CD8-positive, alpha-beta memory T cell (primary cell): ENCODE data around the gene TADA1. TPM values are rescaled to one million over a fixed set of nuclear protein-coding genes. Genes with fewer than 3 reads are reported as not detected.
"Not testable (repeated sequence)": the region's sequence is repeated elsewhere in the genome, so short reads cannot be mapped to it uniquely, and the experiment has no call there.

ENCODE experiments used
- CTCF ChIA-PET: fragments of 350-600 bp; sonication (Branson Sonifier 250); formaldehyde crosslinking; loops from one replicate; lab custom pipeline; 2021; ENCODE audit warnings: antibody characterized with exemption; lab: Charles Lee
- POLR2A ChIA-PET: fragments of 350-600 bp; sonication (Branson Sonifier 250); formaldehyde crosslinking; loops from one replicate; lab custom pipeline; 2021; ENCODE audit warnings: antibody characterized with exemption; lab: Charles Lee
- DNase-seq, 5 donors: peaks; one replicate each; pipeline versions ENCODE4 v3.0.0 to v3.0.0-alpha.2; 2020 to 2022; ENCODE audit warnings: mixed read lengths in 1 of 5
- H3K27ac ChIP-seq: one replicate; pipeline ENCODE4 v1.7.0; 2013; ENCODE audit warnings: low read depth, mild to moderate bottlenecking, low read length, moderate library complexity
- H3K27me3 ChIP-seq: 2 replicates; pipeline ENCODE4 v1.7.0; 2013; ENCODE audit warnings: low read length, mild to moderate bottlenecking; ENCODE audit not compliant: insufficient read depth, poor library complexity, severe bottlenecking
- H3K36me3 ChIP-seq: 2 replicates; pipeline ENCODE4 v1.7.0; 2013; ENCODE audit warnings: mild to moderate bottlenecking, low read length, moderate library complexity; ENCODE audit not compliant: insufficient read depth
- H3K4me1 ChIP-seq: 2 replicates; pipeline ENCODE4 v1.7.0; 2013; ENCODE audit warnings: mild to moderate bottlenecking, low read length, moderate library complexity; ENCODE audit not compliant: insufficient read depth
- H3K4me3 ChIP-seq: 2 replicates; pipeline ENCODE4 v1.7.0; 2013; ENCODE audit warnings: mild to moderate bottlenecking, low read length
- H3K9me3 ChIP-seq: 2 replicates; pipeline ENCODE4 v1.7.0; 2013; ENCODE audit warnings: mild to moderate bottlenecking, low read length
- H3K27ac Mint-ChIP-seq, 8 donors: one replicate each; pipeline ENCODE4 v1.8.0; 2020 to 2021; ENCODE audit warnings: mixed read lengths in 8 of 8, mild to moderate bottlenecking in 6 of 8, inconsistent platforms in 3 of 8, moderate library complexity in 3 of 8
- H3K27me3 Mint-ChIP-seq, 2 donors: one replicate each; pipeline ENCODE4 v1.8.0; 2020 to 2021; ENCODE audit warnings: mixed read lengths in 2 of 2, mild to moderate bottlenecking in 1 of 2, moderate library complexity in 1 of 2
- H3K36me3 Mint-ChIP-seq, 3 donors: one replicate each; pipeline ENCODE4 v1.8.0; 2020 to 2021; ENCODE audit warnings: mixed read lengths in 3 of 3, inconsistent platforms in 1 of 3, mild to moderate bottlenecking in 1 of 3
- H3K4me1 Mint-ChIP-seq, 3 donors: one replicate each; pipeline ENCODE4 v1.8.0; 2020 to 2021; ENCODE audit warnings: mixed read lengths in 3 of 3, inconsistent platforms in 1 of 3, mild to moderate bottlenecking in 1 of 3
- H3K4me3 Mint-ChIP-seq, 7 donors: one replicate each; pipeline ENCODE4 v1.8.0; 2020 to 2021; ENCODE audit warnings: mixed read lengths in 7 of 7, mild to moderate bottlenecking in 6 of 7, moderate library complexity in 4 of 7, inconsistent platforms in 2 of 7
- H3K9me3 Mint-ChIP-seq, 5 donors: one replicate each; pipeline ENCODE4 v1.8.0; 2020 to 2022; ENCODE audit warnings: mixed read lengths in 5 of 5, mild to moderate bottlenecking in 3 of 5, moderate library complexity in 2 of 5, inconsistent platforms in 1 of 5
- polyA plus RNA-seq: library from polyadenylated mRNA; unstranded; fragments of 300-500 nt; fragmentation: Illumina TruSeq; gene quantifications from one replicate; pipeline ENCODE4 v1.2.3, GENCODE V29; 2021
- total RNA-seq, 2 experiments: library from RNA; stranded (reverse); gene quantifications; one replicate each; pipeline ENCODE4 v1.2.3, GENCODE V29; 2021

TADA1 gene
- total and polyA plus RNA-seq, 3 experiments from 2014 or later, result 13.2 to 18.6 (median 18.5) TPM

GRCh38 chr1:166829762-166830161, 46.3 kb downstream of the TADA1 start:
- H3K36me3 ChIP-seq, H3K27me3 ChIP-seq, H3K4me1 ChIP-seq, H3K4me3 Mint-ChIP-seq, H3K4me3 ChIP-seq, H3K27ac ChIP-seq, DNase-seq, POLR2A ChIA-PET, H3K4me1 Mint-ChIP-seq, H3K9me3 ChIP-seq, CTCF ChIA-PET: not testable (repeated sequence)
- Mint-ChIP-seq H3K9me3 (peaks cover 17 to 38% (median 31%) of the 10 kb centered on the region in 5 donors), H3K27me3 (peaks cover 22 to 42% of the 10 kb centered on the region in 2 donors), H3K27ac (peak overlapping the region in 1 of 8 donors; percentile 32), H3K36me3 (peaks cover 1 to 34% (median 7%) of the 10 kb centered on the region in 3 donors)

GRCh38 chr1:166827426-166827825, 48.6 kb downstream of the TADA1 start:
- Mint-ChIP-seq H3K36me3 (peaks cover 1 to 34% (median 7%) of the 10 kb centered on the region in 3 donors), H3K9me3 (peaks cover 17 to 38% (median 31%) of the 10 kb centered on the region in 5 donors), H3K4me1 (no peaks in the 10 kb centered on the region), H3K27me3 (peaks cover 21 to 48% of the 10 kb centered on the region in 2 donors), H3K27ac (no peak overlapping the region), H3K4me3 (no peak overlapping the region)
- Histone ChIP-seq H3K4me1 (no peaks in the 10 kb centered on the region), H3K9me3 (no peaks in the 10 kb centered on the region), H3K36me3 (no peaks in the 10 kb centered on the region), H3K4me3 (no peak overlapping the region), H3K27ac (no peak overlapping the region), H3K27me3 (no peaks in the 10 kb centered on the region)
- POLR2A ChIA-PET, result no interaction called here
- CTCF ChIA-PET, result no interaction called here
- DNase-seq, result no peak

- Histone ChIP-seq H3K27ac (no peak overlapping the region), H3K9me3 (no peaks in the 10 kb centered on the region), H3K27me3 (no peaks in the 10 kb centered on the region), H3K4me1 (no peaks in the 10 kb centered on the region), H3K4me3 (no peak overlapping the region), H3K36me3 (no peaks in the 10 kb centered on the region)
- POLR2A ChIA-PET, result no interaction called here
- no peak for DNase-seq
- no peak overlapping the region for H3K4me3 Mint-ChIP-seq
- no peak overlapping the region for H3K27ac Mint-ChIP-seq
- H3K27me3 Mint-ChIP-seq, result peaks cover 18 to 20% of the 10 kb centered on the region in 2 donors
- CTCF ChIA-PET, result no interaction called here
- H3K4me1 Mint-ChIP-seq, result no peaks in the 10 kb centered on the region
- H3K36me3 Mint-ChIP-seq, result peaks cover 0 to 28% (median 2%) of the 10 kb centered on the region in 3 donors
- peaks cover 7 to 24% (median 18%) of the 10 kb centered on the region in 5 donors for H3K9me3 Mint-ChIP-seq
Observed at GRCh38 chr1:166822385-166822784, 53.7 kb downstream of the TADA1 start.

- peaks cover 0 to 23% (median 0%) of the 10 kb centered on the region in 3 donors for H3K36me3 Mint-ChIP-seq
- H3K27ac ChIP-seq, result no peak overlapping the region
- no peaks in the 10 kb centered on the region for H3K4me1 Mint-ChIP-seq
- CTCF ChIA-PET, result no interaction called here
- no peak for DNase-seq
- no peaks in the 10 kb centered on the region for H3K4me1 ChIP-seq
- H3K4me3 ChIP-seq, result no peak overlapping the region
- POLR2A ChIA-PET, result no interaction called here
- no peaks in the 10 kb centered on the region for H3K9me3 ChIP-seq
- H3K36me3 ChIP-seq, result no peaks in the 10 kb centered on the region
- no peaks in the 10 kb centered on the region for H3K27me3 ChIP-seq
- H3K9me3 Mint-ChIP-seq, result peaks cover 7 to 22% (median 16%) of the 10 kb centered on the region in 5 donors
- no peak overlapping the region for H3K27ac Mint-ChIP-seq
- H3K27me3 Mint-ChIP-seq, result peaks cover 16 to 18% of the 10 kb centered on the region in 2 donors
- no peak overlapping the region for H3K4me3 Mint-ChIP-seq
Observed at GRCh38 chr1:166819974-166820373, 56.1 kb downstream of the TADA1 start.

GRCh38 chr1:166814611-166815010, 61.5 kb downstream of the TADA1 start:
- Mint-ChIP-seq H3K36me3 (peaks cover 0 to 11% (median 0%) of the 10 kb centered on the region in 3 donors), H3K9me3 (peaks cover 0 to 9% (median 7%) of the 10 kb centered on the region in 5 donors), H3K27me3 (peaks cover 27 to 39% of the 10 kb centered on the region in 2 donors), H3K4me1 (no peaks in the 10 kb centered on the region), H3K4me3 (no peak overlapping the region), H3K27ac (no peak overlapping the region)
- H3K27me3 ChIP-seq, result no peaks in the 10 kb centered on the region
- DNase-seq, result no peak
- H3K9me3 ChIP-seq, result no peaks in the 10 kb centered on the region
- H3K4me1 ChIP-seq, result no peaks in the 10 kb centered on the region
- ChIA-PET CTCF (no interaction called here), POLR2A (no interaction called here)
- no peak overlapping the region for H3K4me3 ChIP-seq
- no peak overlapping the region for H3K27ac ChIP-seq
- H3K36me3 ChIP-seq, result no peaks in the 10 kb centered on the region

GRCh38 chr1:166813508-166814223, 62.4 kb downstream of the TADA1 start:
- no peaks in the 10 kb centered on the region for H3K9me3 ChIP-seq
- POLR2A ChIA-PET, result no interaction called here
- H3K27ac ChIP-seq, result no peak overlapping the region
- H3K4me3 Mint-ChIP-seq, result no peak overlapping the region
- H3K4me3 ChIP-seq, result no peak overlapping the region
- H3K27me3 ChIP-seq, result no peaks in the 10 kb centered on the region
- no peaks in the 10 kb centered on the region for H3K4me1 Mint-ChIP-seq
- no peak for DNase-seq
- H3K27me3 Mint-ChIP-seq, result peaks cover 25 to 39% of the 10 kb centered on the region in 2 donors
- CTCF ChIA-PET, result no interaction called here
- H3K27ac Mint-ChIP-seq, result no peak overlapping the region
- peaks cover 0 to 4% (median 0%) of the 10 kb centered on the region in 3 donors for H3K36me3 Mint-ChIP-seq
- H3K36me3 ChIP-seq, result no peaks in the 10 kb centered on the region
- H3K9me3 Mint-ChIP-seq, result peaks cover 0 to 4% (median 2%) of the 10 kb centered on the region in 5 donors
- no peaks in the 10 kb centered on the region for H3K4me1 ChIP-seq

- H3K36me3 ChIP-seq, result no peaks in the 10 kb centered on the region
- Mint-ChIP-seq H3K4me1 (no peaks in the 10 kb centered on the region), H3K36me3 (no peaks in the 10 kb centered on the region), H3K9me3 (peaks cover 0 to 2% (median 0%) of the 10 kb centered on the region in 5 donors), H3K27me3 (peaks cover 22 to 42% of the 10 kb centered on the region in 2 donors), H3K27ac (no peak overlapping the region), H3K4me3 (no peak overlapping the region)
- H3K9me3 ChIP-seq, result no peaks in the 10 kb centered on the region
- no peak overlapping the region for H3K4me3 ChIP-seq
- no peak for DNase-seq
- no peaks in the 10 kb centered on the region for H3K27me3 ChIP-seq
- ChIA-PET CTCF (no interaction called here), POLR2A (no interaction called here)
- H3K27ac ChIP-seq, result no peak overlapping the region
- no peaks in the 10 kb centered on the region for H3K4me1 ChIP-seq
Observed at GRCh38 chr1:166811691-166812090, 64.4 kb downstream of the TADA1 start.

GRCh38 chr1:166808952-166809351, 67.1 kb downstream of the TADA1 start:
- H3K4me1 Mint-ChIP-seq, result no peaks in the 10 kb centered on the region
- Histone ChIP-seq H3K4me3 (no peak overlapping the region), H3K27me3 (no peaks in the 10 kb centered on the region), H3K4me1 (no peaks in the 10 kb centered on the region), H3K36me3 (no peaks in the 10 kb centered on the region), H3K9me3 (no peaks in the 10 kb centered on the region), H3K27ac (no peak overlapping the region)
- DNase-seq, result no peak
- H3K9me3 Mint-ChIP-seq, result peaks cover 0 to 2% (median 0%) of the 10 kb centered on the region in 5 donors
- H3K4me3 Mint-ChIP-seq, result no peak overlapping the region
- POLR2A ChIA-PET, result no interaction called here
- peaks cover 23 to 42% of the 10 kb centered on the region in 2 donors for H3K27me3 Mint-ChIP-seq
- CTCF ChIA-PET, result no interaction called here
- no peak overlapping the region for H3K27ac Mint-ChIP-seq
- no peaks in the 10 kb centered on the region for H3K36me3 Mint-ChIP-seq
